GM18507 (cell line): ENCODE data around the gene SART3.
"Not testable (repeated sequence)": the region's sequence is repeated elsewhere in the genome, so short reads cannot be mapped to it uniquely, and the experiment has no call there.

Experiments
- DNase-seq: peaks from one replicate; pipeline ENCODE4 v3.0.0; 2011; ENCODE audit warnings: low read depth; ENCODE audit not compliant: insufficient read length; ENCODE audit errors: extremely low spot score
- FAIRE-seq: peaks from 2 replicates; lab custom pipeline; 2011; peaks lifted over from hg19 to GRCh38; lab: Jason Lieb, UNC

The SART3 gene

GRCh38 chr12:108566452-108566851, 5.5 kb upstream of the SART3 start:
- DNase-seq: no peak
- no peak for FAIRE-seq

GRCh38 chr12:108565976-108566375, 5.0 kb upstream of the SART3 start:
- DNase-seq: no peak
- FAIRE-seq: peak; percentile 91

GRCh38 chr12:108565146-108565545, 4.2 kb upstream of the SART3 start:
- DNase-seq: no peak
- no peak for FAIRE-seq

GRCh38 chr12:108564724-108565123, 3.8 kb upstream of the SART3 start:
- FAIRE-seq: no peak

GRCh38 chr12:108563804-108564151, 2.8 kb upstream of the SART3 start:
- DNase-seq (no peak), FAIRE-seq (no peak)

More at GRCh38 chr12:108564724-108565123, 3.8 kb upstream of the SART3 start:
- DNase-seq: no peak

- peak; percentile 91 for FAIRE-seq
- DNase-seq: no peak
These were observed 2.3 kb upstream of the SART3 start for GRCh38 chr12:108563136-108563803.

- FAIRE-seq: peak; percentile 95
These were observed 1.6 kb upstream of the SART3 start, which contains the start of gene ISCU for GRCh38 chr12:108562348-108563135. TSS of gene ISCU (plus strand) at chr12:108562596. CDS start at chr12:108562623, 27 bp downstream.

GRCh38 chr12:108561852-108562347, 927 bp upstream of the SART3 start:
- FAIRE-seq (no peak), DNase-seq (no peak)

More at GRCh38 chr12:108562348-108563135, 1.6 kb upstream of the SART3 start, which contains the start of gene ISCU:
- peak; percentile 89 for DNase-seq

- FAIRE-seq: no peak
- DNase-seq: no peak
These were observed 652 bp downstream of the SART3 start for GRCh38 chr12:108560321-108560721.

- FAIRE-seq: no peak
- DNase-seq: no peak
These were observed 1.2 kb downstream of the SART3 start for GRCh38 chr12:108559748-108560147.

GRCh38 chr12:108559007-108559655, 1.8 kb downstream of the SART3 start:
- FAIRE-seq: no peak
- no peak for DNase-seq

GRCh38 chr12:108555383-108555782, 5.6 kb downstream of the SART3 start:
- not testable (repeated sequence) for FAIRE-seq, DNase-seq

GRCh38 chr12:108553799-108554198, 7.2 kb downstream of the SART3 start:
- no peak for DNase-seq
- no peak for FAIRE-seq

- FAIRE-seq: no peak
- no peak for DNase-seq
These were observed 9.4 kb downstream of the SART3 start for GRCh38 chr12:108551535-108551934.

- DNase-seq (no peak), FAIRE-seq (peak; percentile 52)
These were observed 11.9 kb downstream of the SART3 start for GRCh38 chr12:108548954-108549521.

- FAIRE-seq (no peak), DNase-seq (no peak)
These were observed 13.3 kb downstream of the SART3 start for GRCh38 chr12:108547686-108548085.

GRCh38 chr12:108543652-108544051, 17.3 kb downstream of the SART3 start:
- no peak for DNase-seq
- no peak for FAIRE-seq

- FAIRE-seq (no peak), DNase-seq (no peak)
These were observed 18.7 kb downstream of the SART3 start for GRCh38 chr12:108542320-108542719.

GRCh38 chr12:108538616-108539195, 22.3 kb downstream of the SART3 start:
- DNase-seq (no peak), FAIRE-seq (no peak)
